Astrocyte (in vitro differentiated cells and primary cell): ENCODE results near the gene PLS1. TPM values are rescaled to one million over a fixed set of nuclear protein-coding genes. Genes with fewer than 3 reads are reported as not detected.

ENCODE experiments used
- DNase-seq: peaks from one replicate; pipeline ENCODE4 v3.0.0-alpha.2; 2010; ENCODE audit warnings: low read depth
- FAIRE-seq: peaks from 2 replicates; lab custom pipeline; 2011; peaks lifted over from hg19 to GRCh38; lab: Jason Lieb, UNC
- H2AFZ ChIP-seq: 2 replicates; pipeline ENCODE4 v1.6.0; 2012; ENCODE audit warnings: low read depth, low read length, inconsistent platforms
- H3K27ac ChIP-seq: 2 replicates; pipeline ENCODE4 v1.5.1; 2011; ENCODE audit warnings: low read depth, low read length, inconsistent platforms
- H3K27me3 ChIP-seq: 2 replicates; pipeline ENCODE4 v1.6.0; 2011; ENCODE audit warnings: low read length, inconsistent platforms; ENCODE audit not compliant: insufficient read depth
- H3K36me3 ChIP-seq: 2 replicates; pipeline ENCODE4 v1.5.1; 2011; ENCODE audit warnings: low read length, inconsistent platforms; ENCODE audit not compliant: insufficient read depth
- H3K4me1 ChIP-seq: 2 replicates; pipeline ENCODE4 v1.5.1; 2011; ENCODE audit warnings: low read length, inconsistent platforms; ENCODE audit not compliant: insufficient read depth
- H3K4me2 ChIP-seq: 2 replicates; pipeline ENCODE4 v1.6.0; 2012; ENCODE audit warnings: low read length, inconsistent platforms
- H3K4me3 ChIP-seq: 2 replicates; pipeline ENCODE4 v1.5.1; 2011; ENCODE audit warnings: low read depth, mild to moderate bottlenecking, low read length, inconsistent platforms; ENCODE audit not compliant: insufficient read depth
- H3K79me2 ChIP-seq: 2 replicates; pipeline ENCODE4 v1.6.0; 2012; ENCODE audit warnings: mild to moderate bottlenecking, low read length, inconsistent platforms; ENCODE audit not compliant: insufficient read depth
- H3K9ac ChIP-seq: 2 replicates; pipeline ENCODE4 v1.6.0; 2012; ENCODE audit warnings: mild to moderate bottlenecking, low read length, inconsistent platforms
- H3K9me3 ChIP-seq: 2 replicates; pipeline ENCODE4 v1.5.1; 2012; ENCODE audit warnings: low read depth, mild to moderate bottlenecking, low read length, inconsistent platforms; ENCODE audit not compliant: insufficient read depth
- H4K20me1 ChIP-seq: 2 replicates; pipeline ENCODE4 v1.6.0; 2012; ENCODE audit warnings: low read length, inconsistent platforms; ENCODE audit not compliant: insufficient read depth
- H3K27ac Mint-ChIP-seq: one replicate; pipeline ENCODE4 v1.8.0; 2021; ENCODE audit warnings: mild to moderate bottlenecking, mixed read lengths; ENCODE audit not compliant: unreplicated experiment
- H3K27me3 Mint-ChIP-seq: one replicate; pipeline ENCODE4 v1.8.0; 2021; ENCODE audit warnings: low read depth, mixed read lengths; ENCODE audit not compliant: unreplicated experiment
- H3K36me3 Mint-ChIP-seq: one replicate; pipeline ENCODE4 v1.8.0; 2021; ENCODE audit warnings: low read depth, mixed read lengths; ENCODE audit not compliant: unreplicated experiment
- H3K4me1 Mint-ChIP-seq: one replicate; pipeline ENCODE4 v1.8.0; 2021; ENCODE audit warnings: low read depth, mixed read lengths; ENCODE audit not compliant: unreplicated experiment
- H3K4me3 Mint-ChIP-seq: one replicate; pipeline ENCODE4 v1.8.0; 2021; ENCODE audit warnings: mild to moderate bottlenecking, moderate library complexity, mixed read lengths; ENCODE audit not compliant: unreplicated experiment
- H3K9me3 Mint-ChIP-seq: one replicate; pipeline ENCODE4 v1.8.0; 2021; ENCODE audit warnings: mild to moderate bottlenecking, mixed read lengths; ENCODE audit not compliant: unreplicated experiment
- CTCF ChIP-seq: IDR thresholded peaks from 2 replicates; pipeline ENCODE4 v1.5.1; 2011; ENCODE audit warnings: low read depth, mild to moderate bottlenecking, inconsistent platforms, low read length, moderate library complexity; ENCODE audit not compliant: insufficient read depth
- EZH2 ChIP-seq: IDR thresholded peaks from 2 replicates; pipeline ENCODE4 v1.6.1; 2012; ENCODE audit warnings: mild to moderate bottlenecking, low read length, inconsistent platforms; ENCODE audit not compliant: insufficient read depth
- total RNA-seq: library from RNA; stranded (reverse); gene quantifications from 2 replicates; pipeline ENCODE4 v1.2.1, GENCODE V29; 2021

PLS1 gene
- total RNA-seq, 1 donor from 2014 or later: 7.8 TPM

GRCh38 chr3:142754494-142754893 is 158.3 kb downstream of the PLS1 start:
- Histone ChIP-seq H3K9me3 (no peaks in the 10 kb centered on the region), H4K20me1 (no peaks in the 10 kb centered on the region), H3K79me2 (no peaks in the 10 kb centered on the region), H3K27ac (no peak overlapping the region), H3K4me3 (no peak overlapping the region), H3K27me3 (no peaks in the 10 kb centered on the region), H3K9ac (no peak overlapping the region), H3K36me3 (no peaks in the 10 kb centered on the region), H2AFZ (no peak overlapping the region), H3K4me1 (no peaks in the 10 kb centered on the region), H3K4me2 (no peak overlapping the region)
- peaks cover 8% of the 10 kb centered on the region for H3K9me3 Mint-ChIP-seq
- FAIRE-seq (no peak), DNase-seq (no peak)
- H3K36me3 Mint-ChIP-seq: peaks cover 14% of the 10 kb centered on the region
- H3K4me1 Mint-ChIP-seq: no peaks in the 10 kb centered on the region
- no peak for TF ChIP-seq CTCF
- TF ChIP-seq EZH2: no peak
- H3K27ac Mint-ChIP-seq: no peak overlapping the region
- no peak overlapping the region for H3K4me3 Mint-ChIP-seq
- H3K27me3 Mint-ChIP-seq: no peaks in the 10 kb centered on the region

Other genes with a start within 250 kb of the PLS1 start
- 36.7 and 39.6 TPM in 2 replicates for gene XRN1, start 148.4 kb upstream of the PLS1 start, total RNA-seq
- gene ATR, start 17.7 kb upstream of the PLS1 start, total RNA-seq: 22.3 and 26.9 TPM in 2 replicates
- gene TRPC1, start 127.6 kb downstream of the PLS1 start, total RNA-seq: 15.7 and 19.2 TPM in 2 replicates